ENCODE results near the gene MBNL3. TPM values are rescaled to one million over a fixed set of nuclear protein-coding genes. Genes with fewer than 3 reads are reported as not detected.

The MBNL3 gene
- total RNA-seq, 1 experiment from 2014 or later = 4.6 TPM

DNA sequence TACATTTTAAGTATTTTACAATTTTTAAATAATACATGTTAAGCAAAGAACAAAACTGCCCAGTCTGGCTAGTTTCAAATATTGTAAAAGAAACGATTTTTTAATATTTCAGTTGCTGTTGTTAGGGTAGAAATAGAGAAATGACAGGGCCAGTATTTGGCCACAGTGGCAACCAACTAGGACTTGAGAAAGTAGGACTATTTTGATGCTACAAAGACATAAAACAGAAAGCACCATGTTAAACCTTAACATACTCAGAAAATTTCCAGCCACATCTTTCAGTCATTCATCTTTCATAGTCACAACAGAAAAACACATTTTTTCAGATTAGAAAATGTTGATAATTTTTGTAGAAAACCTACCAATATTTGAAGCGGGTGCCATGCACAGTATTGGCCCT lies 104.5 kb downstream of the MBNL3 start:
- RAD21 ChIA-PET (ENCODE audit: low non-redundant PET in 1 of 2, low total read pairs in 2 of 2, uncharacterized antibody in 2 of 2, unreplicated experiment in 2 of 2) = no interaction called here
- TF ChIP-seq ELF1 (IDR thresholded peaks at IDR 0.05; ENCODE audit: borderline replicate concordance, low read depth) = no peak
- TF ChIP-seq CTCF (IDR thresholded peaks at IDR 0.05 in 2 of 3, conservative IDR thresholded peaks at IDR 0.05 in 1 of 3; ENCODE audit: borderline replicate concordance in 1 of 3, insufficient read depth in 1 of 3, low read depth in 2 of 3, low read length in 2 of 3) = no peak
- TF ChIP-seq TCF7L2 (IDR thresholded peaks at IDR 0.05; ENCODE audit: borderline replicate concordance, extremely low read depth, insufficient read depth, insufficient read length) = no peak
- TF ChIP-seq POLR2A (IDR thresholded peaks at IDR 0.05; ENCODE audit: borderline replicate concordance, extremely low read depth, insufficient read depth, insufficient read length) = no peak
- no peak for TF ChIP-seq FOSL1 (IDR thresholded peaks at IDR 0.05; ENCODE audit: low read depth)
- TF ChIP-seq YY1 (IDR thresholded peaks at IDR 0.05; ENCODE audit: extremely low read depth, insufficient replicate concordance, low read depth, low read length) = no peak
- TF ChIP-seq EZH2 (IDR thresholded peaks at IDR 0.05) = no peak
- no peak for TF ChIP-seq REST (IDR thresholded peaks at IDR 0.05; ENCODE audit: low read depth)
- no peak for TF ChIP-seq SRF (IDR thresholded peaks at IDR 0.05; ENCODE audit: low read depth)
- no TSS peak for BruUV-seq (replicated peaks)
- Histone ChIP-seq H3K4me3 (replicated peaks in 1 of 2; ENCODE audit: low read depth in 1 of 2, low read length in 2 of 2) (no peak overlapping the region), H3K27me3 (ENCODE audit: insufficient read depth, low read length) (no peaks in the 10 kb centered on the region), H3K9me3 (ENCODE audit: control insufficient read depth in 1 of 2, insufficient read depth in 1 of 2, low read depth in 1 of 2, low read length in 2 of 2) (no peaks in the 10 kb centered on the region), H4K20me1 (ENCODE audit: insufficient read depth) (no peaks in the 10 kb centered on the region), H3K9ac (ENCODE audit: low read length) (no peak overlapping the region), H3K9me2 (ENCODE audit: insufficient read depth) (no peaks in the 10 kb centered on the region), H3K4me2 (ENCODE audit: low read length) (no peak overlapping the region), H3K79me2 (ENCODE audit: insufficient read depth, low read length) (no peaks in the 10 kb centered on the region), H2AFZ (ENCODE audit: low read depth, low read length, poor library complexity, severe bottlenecking) (no peak overlapping the region), H3K27ac (ENCODE audit: low read depth, low read length) (no peak overlapping the region), H3K36me3 (ENCODE audit: control insufficient read depth in 1 of 2, insufficient read depth in 2 of 2, low read length in 2 of 2) (no peaks in the 10 kb centered on the region), H3K4me1 (ENCODE audit: control insufficient read depth in 1 of 2, insufficient read depth in 2 of 2, low read length in 2 of 2) (no peaks in the 10 kb centered on the region)
- intact Hi-C loops (cut with micrococcal nuclease) = no loop called here
- DNase-seq (ENCODE audit: low read depth, low spot score) (no peak), ATAC-seq (no peak)
- POLR2A ChIA-PET = no interaction called here
- CTCF ChIA-PET = no interaction called here

Measured in HCT116 (cell line).